Activated gamma-delta T cell treated with Interleukin-2 at 50 U/mL for 16 hours (primary cell): Measurements from ENCODE around the gene NELL1.

Experiments
- DNase-seq: peaks from one replicate; pipeline ENCODE4 v3.0.0-alpha.2; 2020

Gene NELL1

GRCh38 chr11:21614961-21615360, 945.6 kb downstream of the NELL1 start:
- no peak for DNase-seq

GRCh38 chr11:21615955-21616371, 946.6 kb downstream of the NELL1 start:
- no peak for DNase-seq

DNA sequence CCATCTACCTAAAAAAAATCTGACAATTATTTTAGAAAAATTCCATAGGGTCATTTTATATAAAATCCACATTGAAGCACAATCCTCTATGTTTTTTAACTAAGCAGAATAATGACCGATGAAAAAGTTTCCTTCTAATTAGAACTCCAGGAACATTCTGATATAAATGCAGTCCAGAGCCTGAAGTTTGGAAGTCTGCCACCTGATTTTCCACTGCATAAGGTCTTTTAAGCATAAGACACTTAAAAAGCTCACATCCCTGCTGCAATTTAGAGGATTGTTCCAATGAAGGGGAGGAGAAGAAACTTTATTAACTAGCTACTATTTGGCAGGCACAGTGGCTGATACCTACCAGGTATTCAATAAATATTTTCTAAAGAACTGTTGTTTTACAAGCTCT, 953.2 kb downstream of the NELL1 start:
- no peak for DNase-seq

GRCh38 chr11:21622995-21623394, 953.6 kb downstream of the NELL1 start:
- no peak for DNase-seq
